ENCODE measurements around the gene RFC1.

RFC1 gene

DNA sequence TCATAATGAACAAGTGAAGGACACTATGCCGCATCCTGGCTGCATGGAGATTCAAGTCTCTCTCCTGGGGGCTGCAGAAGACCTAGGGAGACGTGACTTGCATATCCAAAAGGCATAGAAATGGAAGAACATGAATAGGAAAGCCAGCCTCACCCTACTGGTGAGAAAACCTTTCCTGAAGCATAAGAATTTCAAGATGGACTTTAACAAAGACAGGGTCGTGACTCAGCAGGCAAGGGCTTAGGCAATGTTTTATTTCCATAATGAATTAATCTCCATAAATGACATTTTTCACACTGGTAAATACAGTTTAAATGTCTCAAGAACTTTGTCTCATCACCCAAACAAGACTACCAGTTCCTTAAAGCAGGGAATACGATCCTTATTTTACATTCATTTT is 78.9 kb downstream of the RFC1 start:
- H3K14ac ChIP-seq (ENCODE audit: low read length) = no peak overlapping the region
- H2AK5ac ChIP-seq (ENCODE audit: low read depth, low read length) = no peak overlapping the region
- no peaks in the 10 kb centered on the region for H3K27me3 ChIP-seq (ENCODE audit: control insufficient read depth in 3 of 3, insufficient read depth in 3 of 3, low read depth in 1 of 3, low read length in 3 of 3)
- H2BK120ac ChIP-seq (ENCODE audit: low read depth, low read length) = no peak overlapping the region
- no peak overlapping the region for H4K8ac ChIP-seq (ENCODE audit: low read depth, low read length)
- no peak overlapping the region for H2AFZ ChIP-seq (ENCODE audit: low read length)
- H3K9ac ChIP-seq (ENCODE audit: low read depth, low read length, poor library complexity) = no peak overlapping the region
- H4K91ac ChIP-seq (ENCODE audit: low read depth, low read length, poor library complexity) = no peak overlapping the region
- H3K36me3 ChIP-seq (replicated peaks in 1 of 2; ENCODE audit: control insufficient read depth in 2 of 2, insufficient read depth in 2 of 2, low read length in 2 of 2) = peaks cover 24 to 92% of the 10 kb centered on the region in 2 donors
- H3K9me3 ChIP-seq (replicated peaks in 1 of 2; ENCODE audit: control insufficient read depth in 2 of 2, insufficient read depth in 1 of 2, low read depth in 1 of 2, low read length in 2 of 2) = no peaks in the 10 kb centered on the region
- H2BK15ac ChIP-seq (ENCODE audit: low read length) = no peak overlapping the region
- no CpG with 5 or more reads among the region's 4 CpGs for WGBS, 2 donors (ENCODE audit: extremely low coverage in 2 of 2, insufficient read length in 2 of 2, insufficient replicate concordance in 1 of 2)
- no peak overlapping the region for H3K4me3 ChIP-seq (ENCODE audit: low read length in 2 of 2)
- no peak for DNase-seq (ENCODE audit: low spot score)
- H2BK5ac ChIP-seq (ENCODE audit: low read length) = no peak overlapping the region
- H3K4me1 ChIP-seq (ENCODE audit: control insufficient read depth in 2 of 2, insufficient read depth in 1 of 2, low read depth in 1 of 2, low read length in 2 of 2) = no peaks in the 10 kb centered on the region
- no peak overlapping the region for H3K4me2 ChIP-seq (ENCODE audit: insufficient read depth, low read length, poor library complexity, severe bottlenecking)
- H3K18ac ChIP-seq (ENCODE audit: low read length) = no peak overlapping the region
- no peak overlapping the region for H3K4ac ChIP-seq (ENCODE audit: low read length)
- no peak overlapping the region for H3K27ac ChIP-seq (replicated peaks; ENCODE audit: low read length)
- H3K23ac ChIP-seq (ENCODE audit: low read depth, low read length, poor library complexity) = no peak overlapping the region
- H3K79me1 ChIP-seq (ENCODE audit: low read depth, low read length) = no peaks in the 10 kb centered on the region
- no peak overlapping the region for H2BK12ac ChIP-seq (ENCODE audit: low read length)

DNA sequence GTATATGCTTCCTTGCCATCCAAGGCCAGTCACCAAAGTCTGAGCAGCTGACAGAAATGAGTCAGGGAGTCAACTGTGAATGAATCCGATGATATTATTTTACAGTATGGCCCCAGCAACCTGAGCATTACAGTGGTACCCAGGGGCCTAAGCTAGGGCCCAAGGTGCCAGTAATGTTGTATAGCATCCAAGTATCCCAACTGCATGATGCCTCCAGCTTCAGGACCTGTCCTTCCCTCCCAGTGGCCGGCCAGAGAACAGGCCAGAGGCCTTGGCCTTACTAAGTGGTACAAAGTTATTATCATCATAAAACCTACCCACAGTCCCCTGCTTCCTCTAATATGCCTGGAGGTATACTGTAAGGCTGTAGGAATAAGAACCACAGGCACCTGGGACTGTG is 79.9 kb downstream of the RFC1 start:
- Histone ChIP-seq H3K9ac (ENCODE audit: low read depth, low read length, poor library complexity) (no peak overlapping the region), H3K4me3 (ENCODE audit: low read length in 2 of 2) (no peak overlapping the region), H3K27ac (replicated peaks; ENCODE audit: low read length) (no peak overlapping the region), H4K8ac (ENCODE audit: low read depth, low read length) (no peak overlapping the region), H2BK120ac (ENCODE audit: low read depth, low read length) (no peak overlapping the region), H3K4me2 (ENCODE audit: insufficient read depth, low read length, poor library complexity, severe bottlenecking) (no peak overlapping the region), H3K23ac (ENCODE audit: low read depth, low read length, poor library complexity) (no peak overlapping the region), H2BK12ac (ENCODE audit: low read length) (no peak overlapping the region), H3K4ac (ENCODE audit: low read length) (no peak overlapping the region), H2BK15ac (ENCODE audit: low read length) (no peak overlapping the region), H2AFZ (ENCODE audit: low read length) (no peak overlapping the region), H3K18ac (ENCODE audit: low read length) (no peak overlapping the region), H4K91ac (ENCODE audit: low read depth, low read length, poor library complexity) (no peak overlapping the region), H3K79me1 (ENCODE audit: low read depth, low read length) (no peaks in the 10 kb centered on the region), H3K9me3 (replicated peaks in 1 of 2; ENCODE audit: control insufficient read depth in 2 of 2, insufficient read depth in 1 of 2, low read depth in 1 of 2, low read length in 2 of 2) (no peaks in the 10 kb centered on the region), H2AK5ac (ENCODE audit: low read depth, low read length) (no peak overlapping the region), H2BK5ac (ENCODE audit: low read length) (peak overlapping the region; percentile 22), H3K4me1 (ENCODE audit: control insufficient read depth in 2 of 2, insufficient read depth in 1 of 2, low read depth in 1 of 2, low read length in 2 of 2) (no peaks in the 10 kb centered on the region), H3K14ac (ENCODE audit: low read length) (no peak overlapping the region), H3K27me3 (ENCODE audit: control insufficient read depth in 3 of 3, insufficient read depth in 3 of 3, low read depth in 1 of 3, low read length in 3 of 3) (no peaks in the 10 kb centered on the region), H3K36me3 (replicated peaks in 1 of 2; ENCODE audit: control insufficient read depth in 2 of 2, insufficient read depth in 2 of 2, low read length in 2 of 2) (peaks cover 20 to 83% of the 10 kb centered on the region in 2 donors)
- no peak for DNase-seq (ENCODE audit: low spot score)
- WGBS, 2 donors (ENCODE audit: extremely low coverage in 2 of 2, insufficient read length in 2 of 2, insufficient replicate concordance in 1 of 2) = no CpG with 5 or more reads among the region's 2 CpGs

DNA sequence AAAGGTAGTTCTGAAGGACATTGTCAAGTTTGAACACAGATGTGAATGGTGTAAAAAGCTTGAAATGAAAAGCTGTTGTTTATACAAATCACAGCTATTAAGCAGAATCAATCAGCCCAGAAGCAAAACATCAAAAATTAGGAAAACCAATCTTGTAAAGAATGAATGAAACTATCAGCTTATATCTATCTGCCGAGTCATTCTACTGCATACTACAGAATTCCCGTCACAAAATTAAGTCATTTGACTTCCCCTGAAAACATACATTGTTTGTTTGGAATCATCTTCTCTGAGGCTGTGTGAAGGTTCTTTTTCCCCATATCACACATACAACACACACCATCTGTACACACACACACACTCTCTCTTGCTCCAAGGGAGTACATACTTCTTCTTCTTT is 80.3 kb downstream of the RFC1 start:
- H2AFZ ChIP-seq (ENCODE audit: low read length) = no peak overlapping the region
- no peak overlapping the region for H3K14ac ChIP-seq (ENCODE audit: low read length)
- H3K4ac ChIP-seq (ENCODE audit: low read length) = no peak overlapping the region
- H4K91ac ChIP-seq (ENCODE audit: low read depth, low read length, poor library complexity) = no peak overlapping the region
- WGBS, 2 donors (ENCODE audit: extremely low coverage in 2 of 2, insufficient read length in 2 of 2, insufficient replicate concordance in 1 of 2) = no CpG with 5 or more reads among the region's 2 CpGs
- no peak overlapping the region for H3K27ac ChIP-seq (replicated peaks; ENCODE audit: low read length)
- H4K8ac ChIP-seq (ENCODE audit: low read depth, low read length) = no peak overlapping the region
- H3K36me3 ChIP-seq (replicated peaks in 1 of 2; ENCODE audit: control insufficient read depth in 2 of 2, insufficient read depth in 2 of 2, low read length in 2 of 2) = peaks cover 20 to 78% of the 10 kb centered on the region in 2 donors
- H3K9ac ChIP-seq (ENCODE audit: low read depth, low read length, poor library complexity) = no peak overlapping the region
- DNase-seq (ENCODE audit: low spot score) = no peak
- no peak overlapping the region for H2AK5ac ChIP-seq (ENCODE audit: low read depth, low read length)
- H3K79me1 ChIP-seq (ENCODE audit: low read depth, low read length) = no peaks in the 10 kb centered on the region
- H2BK120ac ChIP-seq (ENCODE audit: low read depth, low read length) = no peak overlapping the region
- H3K9me3 ChIP-seq (replicated peaks in 1 of 2; ENCODE audit: control insufficient read depth in 2 of 2, insufficient read depth in 1 of 2, low read depth in 1 of 2, low read length in 2 of 2) = no peaks in the 10 kb centered on the region
- no peaks in the 10 kb centered on the region for H3K27me3 ChIP-seq (ENCODE audit: control insufficient read depth in 3 of 3, insufficient read depth in 3 of 3, low read depth in 1 of 3, low read length in 3 of 3)
- H3K18ac ChIP-seq (ENCODE audit: low read length) = no peak overlapping the region
- no peak overlapping the region for H2BK15ac ChIP-seq (ENCODE audit: low read length)
- H3K23ac ChIP-seq (ENCODE audit: low read depth, low read length, poor library complexity) = no peak overlapping the region
- no peak overlapping the region for H3K4me3 ChIP-seq (ENCODE audit: low read length in 2 of 2)
- no peak overlapping the region for H3K4me2 ChIP-seq (ENCODE audit: insufficient read depth, low read length, poor library complexity, severe bottlenecking)
- H2BK5ac ChIP-seq (ENCODE audit: low read length) = no peak overlapping the region
- no peaks in the 10 kb centered on the region for H3K4me1 ChIP-seq (ENCODE audit: control insufficient read depth in 2 of 2, insufficient read depth in 1 of 2, low read depth in 1 of 2, low read length in 2 of 2)
- H2BK12ac ChIP-seq (ENCODE audit: low read length) = no peak overlapping the region

DNA sequence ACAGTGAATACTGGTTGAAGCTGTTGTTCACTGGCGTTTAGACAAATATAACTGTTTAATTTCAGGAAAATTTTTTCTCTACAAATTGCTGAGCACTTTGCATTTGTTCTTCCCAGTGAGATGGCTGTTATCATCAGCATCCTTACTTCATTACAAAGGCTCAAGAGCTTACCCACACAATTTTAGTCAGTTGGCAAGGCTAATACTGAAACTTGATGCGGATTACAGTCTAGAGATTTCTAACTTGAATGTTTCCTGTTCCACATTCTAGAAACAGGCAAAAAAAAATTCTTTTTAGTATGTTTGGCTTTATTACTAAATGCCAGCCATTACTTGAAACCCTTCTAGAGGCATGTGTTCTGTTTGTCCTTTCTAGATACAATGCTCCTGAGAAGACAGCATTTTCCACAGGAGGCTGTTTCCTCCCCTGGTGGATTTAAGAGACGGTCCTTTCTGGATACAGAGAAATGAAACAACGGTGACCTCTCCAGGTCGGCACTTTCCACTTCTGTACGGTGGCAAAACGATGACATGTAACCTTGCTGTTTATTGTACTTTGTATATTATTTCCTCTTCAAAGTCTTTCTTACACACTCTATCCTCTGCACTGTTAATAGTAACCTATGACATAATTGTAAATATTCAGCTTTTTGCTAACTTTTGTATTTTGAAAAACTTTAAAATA is 80.9 kb downstream of the RFC1 start:
- Histone ChIP-seq H3K27ac (replicated peaks; ENCODE audit: low read length) (no peak overlapping the region), H3K4me1 (ENCODE audit: control insufficient read depth in 2 of 2, insufficient read depth in 1 of 2, low read depth in 1 of 2, low read length in 2 of 2) (no peaks in the 10 kb centered on the region), H4K91ac (ENCODE audit: low read depth, low read length, poor library complexity) (no peak overlapping the region), H2AFZ (ENCODE audit: low read length) (no peak overlapping the region), H3K4me2 (ENCODE audit: insufficient read depth, low read length, poor library complexity, severe bottlenecking) (no peak overlapping the region), H2AK5ac (ENCODE audit: low read depth, low read length) (no peak overlapping the region), H3K9ac (ENCODE audit: low read depth, low read length, poor library complexity) (no peak overlapping the region), H3K4me3 (ENCODE audit: low read length in 2 of 2) (no peak overlapping the region), H3K36me3 (replicated peaks in 1 of 2; ENCODE audit: control insufficient read depth in 2 of 2, insufficient read depth in 2 of 2, low read length in 2 of 2) (peaks cover 23 to 78% of the 10 kb centered on the region in 2 donors), H3K27me3 (ENCODE audit: control insufficient read depth in 3 of 3, insufficient read depth in 3 of 3, low read depth in 1 of 3, low read length in 3 of 3) (no peaks in the 10 kb centered on the region), H4K8ac (ENCODE audit: low read depth, low read length) (no peak overlapping the region), H3K18ac (ENCODE audit: low read length) (no peak overlapping the region), H3K23ac (ENCODE audit: low read depth, low read length, poor library complexity) (no peak overlapping the region), H3K79me1 (ENCODE audit: low read depth, low read length) (peaks cover 2% of the 10 kb centered on the region), H3K14ac (ENCODE audit: low read length) (no peak overlapping the region), H2BK12ac (ENCODE audit: low read length) (no peak overlapping the region), H2BK120ac (ENCODE audit: low read depth, low read length) (no peak overlapping the region), H3K4ac (ENCODE audit: low read length) (no peak overlapping the region), H2BK15ac (ENCODE audit: low read length) (no peak overlapping the region), H2BK5ac (ENCODE audit: low read length) (no peak overlapping the region), H3K9me3 (replicated peaks in 1 of 2; ENCODE audit: control insufficient read depth in 2 of 2, insufficient read depth in 1 of 2, low read depth in 1 of 2, low read length in 2 of 2) (no peaks in the 10 kb centered on the region)
- DNase-seq (ENCODE audit: low spot score) = no peak
- WGBS, 2 donors (ENCODE audit: extremely low coverage in 2 of 2, insufficient read length in 2 of 2, insufficient replicate concordance in 1 of 2) = no CpG with 5 or more reads among the region's 7 CpGs
